ENCODE data around the gene TMEM87A. TPM values are rescaled to one million over a fixed set of nuclear protein-coding genes. Genes with fewer than 3 reads are reported as not detected.

The TMEM87A gene
- total RNA-seq, 1 experiment from 2014 or later = 55.8 TPM

DNA sequence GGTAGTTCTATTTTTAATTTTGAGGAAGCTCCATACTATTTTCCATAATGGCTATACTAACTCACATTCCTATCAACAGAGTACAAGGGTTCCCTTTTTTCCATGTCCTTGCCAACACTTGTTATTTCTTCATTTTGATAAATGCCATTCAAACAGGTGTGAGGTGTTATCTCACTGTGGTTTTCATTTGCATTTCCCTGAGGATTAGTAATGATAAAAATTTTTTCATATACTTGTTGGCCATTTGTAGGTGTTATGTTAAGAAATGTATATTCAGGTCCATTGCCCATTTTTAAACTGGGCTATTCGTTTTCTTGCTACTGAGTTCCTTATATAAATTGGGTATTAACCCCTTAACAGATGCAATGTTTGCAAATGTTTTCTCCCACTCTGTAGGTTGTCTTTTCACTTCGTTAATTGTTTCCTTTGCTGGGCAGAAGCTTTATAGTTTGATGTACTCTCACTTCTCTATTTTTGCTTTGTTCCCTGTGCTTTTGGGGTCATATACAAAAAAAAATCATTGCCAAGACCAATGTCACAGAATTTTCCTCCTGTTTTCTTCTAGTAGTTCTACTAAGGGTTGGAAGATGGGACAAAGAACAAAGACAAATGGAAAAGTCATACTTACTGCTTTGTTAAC lies 54.2 kb downstream of the TMEM87A start:
- Histone ChIP-seq H4K20me1 (ENCODE audit: low read length) (no peaks in the 10 kb centered on the region), H2AFZ (ENCODE audit: low read length) (no peak overlapping the region), H3K9ac (ENCODE audit: low read length) (no peak overlapping the region), H3K9me3 (ENCODE audit: low read length) (no peaks in the 10 kb centered on the region), H3K9me2 (replicated peaks; ENCODE audit: low read length) (no peaks in the 10 kb centered on the region), H3K79me2 (ENCODE audit: low read length) (no peaks in the 10 kb centered on the region), H3K27ac (ENCODE audit: low read length) (no peak overlapping the region), H3K36me3 (ENCODE audit: low read depth, low read length) (peaks cover 57% of the 10 kb centered on the region), H3K27me3 (ENCODE audit: low read length) (no peaks in the 10 kb centered on the region), H3K4me3 (ENCODE audit: low read length) (no peak overlapping the region), H3K4me1 (ENCODE audit: insufficient read depth, low read length) (no peaks in the 10 kb centered on the region), H3F3A (ENCODE audit: low read length, unreplicated experiment) (no peaks in the 10 kb centered on the region), H3K4me2 (ENCODE audit: low read length) (no peak overlapping the region)
- DNase-seq = no peak
- intact Hi-C loops (cut with micrococcal nuclease) = no loop called here
- ChIA-PET CTCF (no interaction called here), POLR2A (ENCODE audit: unreplicated experiment) (no interaction called here)
- TF ChIP-seq EZH2phosphoT487 (IDR thresholded peaks at IDR 0.05; ENCODE audit: borderline replicate concordance, low read length) = no peak
- TF ChIP-seq, protein P1, sequence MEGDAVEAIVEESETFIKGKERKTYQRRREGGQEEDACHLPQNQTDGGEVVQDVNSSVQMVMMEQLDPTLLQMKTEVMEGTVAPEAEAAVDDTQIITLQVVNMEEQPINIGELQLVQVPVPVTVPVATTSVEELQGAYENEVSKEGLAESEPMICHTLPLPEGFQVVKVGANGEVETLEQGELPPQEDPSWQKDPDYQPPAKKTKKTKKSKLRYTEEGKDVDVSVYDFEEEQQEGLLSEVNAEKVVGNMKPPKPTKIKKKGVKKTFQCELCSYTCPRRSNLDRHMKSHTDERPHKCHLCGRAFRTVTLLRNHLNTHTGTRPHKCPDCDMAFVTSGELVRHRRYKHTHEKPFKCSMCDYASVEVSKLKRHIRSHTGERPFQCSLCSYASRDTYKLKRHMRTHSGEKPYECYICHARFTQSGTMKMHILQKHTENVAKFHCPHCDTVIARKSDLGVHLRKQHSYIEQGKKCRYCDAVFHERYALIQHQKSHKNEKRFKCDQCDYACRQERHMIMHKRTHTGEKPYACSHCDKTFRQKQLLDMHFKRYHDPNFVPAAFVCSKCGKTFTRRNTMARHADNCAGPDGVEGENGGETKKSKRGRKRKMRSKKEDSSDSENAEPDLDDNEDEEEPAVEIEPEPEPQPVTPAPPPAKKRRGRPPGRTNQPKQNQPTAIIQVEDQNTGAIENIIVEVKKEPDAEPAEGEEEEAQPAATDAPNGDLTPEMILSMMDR (conservative IDR thresholded peaks at IDR 0.05; ENCODE audit: low read depth, low read length) = no peak
- TF ChIP-seq EZH2 (IDR thresholded peaks at IDR 0.05; ENCODE audit: low read length, unreplicated experiment) = no peak
- no peak for ATAC-seq
- BruUV-seq (replicated peaks) = no TSS peak

DNA sequence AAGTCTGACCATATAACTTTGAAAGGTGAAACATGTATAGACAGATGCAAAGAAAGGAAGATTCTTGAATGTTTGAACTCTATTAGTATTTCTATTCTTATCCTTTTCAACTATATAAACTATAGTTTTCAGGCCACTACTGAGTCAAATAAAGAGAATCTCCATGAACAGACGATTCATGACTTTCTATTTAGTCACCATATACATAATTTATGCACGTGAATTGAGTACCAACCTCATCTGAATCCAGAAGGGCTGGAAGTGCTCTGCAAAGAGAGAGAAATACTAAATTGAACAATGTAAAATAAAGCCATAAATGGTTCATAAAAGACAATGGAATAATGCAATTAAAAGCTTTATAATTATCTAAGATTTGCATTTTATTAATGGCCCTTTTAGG lies 55.7 kb downstream of the TMEM87A start:
- no peak overlapping the region for H3K9ac ChIP-seq (ENCODE audit: low read length)
- H3K4me1 ChIP-seq (ENCODE audit: insufficient read depth, low read length) = no peaks in the 10 kb centered on the region
- H3K4me3 ChIP-seq (ENCODE audit: low read length) = no peak overlapping the region
- H3K79me2 ChIP-seq (ENCODE audit: low read length) = no peaks in the 10 kb centered on the region
- intact Hi-C loops (cut with micrococcal nuclease) = loop anchor here (2.0 kb wide), 1 partner anchor 53 kb away; no protein-coding TSS in a partner anchor
- H3K27me3 ChIP-seq (ENCODE audit: low read length) = no peaks in the 10 kb centered on the region
- H3K27ac ChIP-seq (ENCODE audit: low read length) = no peak overlapping the region
- ChIA-PET POLR2A (ENCODE audit: unreplicated experiment) (no interaction called here), CTCF (no interaction called here)
- H3K4me2 ChIP-seq (ENCODE audit: low read length) = no peak overlapping the region
- H4K20me1 ChIP-seq (ENCODE audit: low read length) = no peaks in the 10 kb centered on the region
- peaks cover 55% of the 10 kb centered on the region for H3K36me3 ChIP-seq (ENCODE audit: low read depth, low read length)
- no peak for ATAC-seq
- no peak overlapping the region for H2AFZ ChIP-seq (ENCODE audit: low read length)
- H3F3A ChIP-seq (ENCODE audit: low read length, unreplicated experiment) = no peaks in the 10 kb centered on the region
- H3K9me2 ChIP-seq (replicated peaks; ENCODE audit: low read length) = no peaks in the 10 kb centered on the region
- BruUV-seq (replicated peaks) = no TSS peak
- TF ChIP-seq, protein P1 (conservative IDR thresholded peaks at IDR 0.05; ENCODE audit: low read depth, low read length) = no peak
- TF ChIP-seq EZH2 (IDR thresholded peaks at IDR 0.05; ENCODE audit: low read length, unreplicated experiment) (no peak), EZH2phosphoT487 (IDR thresholded peaks at IDR 0.05; ENCODE audit: borderline replicate concordance, low read length) (no peak)
- no peaks in the 10 kb centered on the region for H3K9me3 ChIP-seq (ENCODE audit: low read length)
- no peak for DNase-seq
